NK-92 (cell line): ENCODE measurements around the gene KDM2A.

Experiments used
- DNase-seq: peaks from one replicate; lab custom pipeline; 2025; ENCODE audit not compliant: unreplicated experiment; lab: John Stamatoyannopoulos, UW

The KDM2A gene

GRCh38 chr11:67282876-67283371 lies 163.9 kb downstream of the KDM2A start:
- DNase-seq, result no peak

GRCh38 chr11:67283481-67283963 lies 164.5 kb downstream of the KDM2A start:
- DNase-seq, result no peak

- DNase-seq, result no peak
Observed at GRCh38 chr11:67284811-67285540, 165.9 kb downstream of the KDM2A start.

- DNase-seq, result no peak
Observed at GRCh38 chr11:67285541-67286498, 166.8 kb downstream of the KDM2A start.

- DNase-seq, result no peak
Observed at GRCh38 chr11:67286621-67287333, 167.7 kb downstream of the KDM2A start.

- DNase-seq, result no peak
Observed at GRCh38 chr11:67287355-67288197, 168.5 kb downstream of the KDM2A start.

GRCh38 chr11:67288198-67288451 lies 169.1 kb downstream of the KDM2A start:
- DNase-seq, result no peak

GRCh38 chr11:67288452-67289225 lies 169.6 kb downstream of the KDM2A start:
- DNase-seq, result peak; percentile 45

GRCh38 chr11:67289226-67289650 lies 170.2 kb downstream of the KDM2A start, which contains the start of gene ANKRD13D:
TSS of gene ANKRD13D (plus strand) at chr11:67289303. CDS start at chr11:67289461, 158 bp downstream.
- DNase-seq, result no peak

GRCh38 chr11:67289651-67290479 lies 170.8 kb downstream of the KDM2A start:
- DNase-seq, result no peak

GRCh38 chr11:67290801-67291200 lies 171.7 kb downstream of the KDM2A start:
- no peak for DNase-seq

GRCh38 chr11:67291481-67292381 lies 172.7 kb downstream of the KDM2A start:
- DNase-seq, result no peak

- no peak for DNase-seq
Observed at GRCh38 chr11:67292671-67293070, 173.6 kb downstream of the KDM2A start.

GRCh38 chr11:67293090-67293489 lies 174.0 kb downstream of the KDM2A start:
- DNase-seq, result no peak

GRCh38 chr11:67295846-67296245 lies 176.8 kb downstream of the KDM2A start:
- no peak for DNase-seq

GRCh38 chr11:67298786-67299185 lies 179.7 kb downstream of the KDM2A start:
- DNase-seq, result no peak

GRCh38 chr11:67299471-67300191 lies 180.6 kb downstream of the KDM2A start:
- no peak for DNase-seq
